Medulla oblongata (tissue), 1 donor: ENCODE data around the gene SUMO2.

Experiments used
- DNase-seq: peaks from one replicate; pipeline ENCODE4 v3.0.0-alpha.2; 2015; ENCODE audit errors: extremely low spot score

The SUMO2 gene

GRCh38 chr17:75124041-75124818 lies 58.5 kb downstream of the SUMO2 start:
- DNase-seq: no peak

DNA sequence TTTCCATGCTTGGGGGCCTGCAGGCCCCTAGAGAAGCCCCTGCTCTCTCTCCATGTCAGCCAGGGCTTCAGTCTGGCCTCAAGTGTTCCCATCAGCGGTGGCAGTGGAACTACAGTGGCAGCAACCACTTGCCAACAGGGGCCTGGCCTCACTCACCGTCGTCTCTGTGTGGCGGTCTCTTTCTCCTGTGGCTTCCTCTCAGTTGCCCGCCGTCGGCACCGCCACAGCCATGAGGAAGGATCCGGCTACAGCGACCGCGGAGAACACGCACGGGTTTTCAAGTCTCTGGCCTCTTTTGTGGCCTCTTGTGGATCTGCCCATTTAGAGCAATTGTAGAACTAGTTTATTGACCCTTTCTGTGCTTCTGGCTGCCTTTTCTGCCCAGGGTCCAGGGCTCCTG lies 64.5 kb downstream of the SUMO2 start:
- no peak for DNase-seq

DNA sequence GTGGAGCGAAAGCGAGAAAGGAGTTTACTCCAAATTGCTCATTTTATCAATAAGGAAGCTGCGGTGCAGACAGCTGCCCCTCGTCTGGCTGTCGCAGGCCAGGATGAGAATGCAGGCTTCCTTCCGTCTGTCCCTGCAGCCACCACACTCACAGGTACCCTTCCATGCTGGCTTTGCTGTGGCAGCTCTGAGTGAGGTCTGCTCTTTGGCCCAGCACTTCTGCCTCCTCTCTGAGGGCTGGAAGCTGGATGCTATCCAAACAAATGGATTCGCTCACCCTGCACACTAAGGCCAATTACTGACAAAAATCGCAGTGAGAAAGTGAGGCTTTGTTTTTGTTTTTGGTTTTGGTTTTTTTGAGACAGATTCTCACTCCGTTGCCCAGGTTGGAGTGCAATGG lies 66.0 kb downstream of the SUMO2 start:
- no peak for DNase-seq
